22Rv1 (cell line): ENCODE data around the gene EPHA8.

Source experiments
- CTCF ChIP-seq: fragments of 450-650 bp; IDR thresholded peaks from 2 replicates; pipeline ENCODE4 v1.5.1; 2017; ENCODE audit warnings: mild to moderate bottlenecking
- ZFX ChIP-seq: fragments of 450-650 bp; IDR thresholded peaks from 2 replicates; pipeline ENCODE4 v1.6.1; 2017; ENCODE audit warnings: antibody characterized with exemption, borderline replicate concordance

DNA sequence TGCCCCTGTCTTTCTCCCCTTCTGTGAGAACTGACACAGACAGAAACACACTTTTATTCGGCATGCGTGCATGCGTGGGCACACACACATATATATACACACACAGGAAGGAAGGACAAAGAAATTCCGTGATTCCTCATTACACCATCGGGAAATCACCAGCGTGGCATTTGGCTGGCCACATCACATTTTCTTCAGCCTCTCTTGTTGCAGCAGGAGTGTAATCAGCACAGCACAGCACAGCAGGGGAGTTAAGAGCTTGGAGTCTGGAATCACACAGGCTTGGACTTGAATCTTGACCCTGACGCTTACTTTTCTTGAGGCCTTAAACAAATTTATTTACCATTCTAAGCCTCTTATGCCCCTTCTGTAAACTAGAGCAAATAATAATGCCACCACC lies 45.3 kb upstream of the EPHA8 start:
- TF ChIP-seq CTCF (no peak), ZFX (no peak)
